ENCODE measurements around the gene WWC1. TPM values are rescaled to one million over a fixed set of nuclear protein-coding genes. Genes with fewer than 3 reads are reported as not detected.

Gene WWC1
- total and polyA plus RNA-seq, 10 of the 15 experiments (the other 5 are each of a cell fraction or from before 2014, with no cell fraction given): 0.50 to 7.8 (median 2.5) TPM

GRCh38 chr5:168427224-168427623, 135.8 kb downstream of the WWC1 start:
- BruUV-seq (replicated peaks): no TSS peak
- no peak overlapping the region for H3K4me2 ChIP-seq (ENCODE audit: control insufficient read depth, insufficient read depth)
- in situ Hi-C loops (cut with MboI): no loop called here
- H3K79me2 ChIP-seq (ENCODE audit: control insufficient read depth, insufficient read depth, low read length): no peaks in the 10 kb centered on the region
- DNase-seq (ENCODE audit: low read depth, low spot score): no peak
- ChIA-PET POLR2A (no interaction called here), RAD21 (ENCODE audit: unreplicated experiment) (no interaction called here), SMC1A (ENCODE audit: uncharacterized antibody, unreplicated experiment) (no interaction called here), CTCF (no interaction called here)
- ATAC-seq: no peak
- no peak overlapping the region for H3K9ac ChIP-seq (ENCODE audit: control insufficient read depth, insufficient read depth, low read length)
- no peak overlapping the region for H3K27ac ChIP-seq (ENCODE audit: control insufficient read depth, insufficient read depth)
- no peaks in the 10 kb centered on the region for H3K9me3 ChIP-seq (replicated peaks; ENCODE audit: control insufficient read depth, insufficient read depth, low read length)
- H2AFZ ChIP-seq (ENCODE audit: control insufficient read depth, low read depth, low read length): no peak overlapping the region
- H4K20me1 ChIP-seq (ENCODE audit: control insufficient read depth, insufficient read depth): no peaks in the 10 kb centered on the region
- TF ChIP-seq HCFC1 (IDR thresholded peaks at IDR 0.05; ENCODE audit: low read length): no peak
- no peak for TF ChIP-seq MYB (IDR thresholded peaks at IDR 0.05; ENCODE audit: borderline replicate concordance, low read depth, low read length)
- TF ChIP-seq POLR2A (IDR thresholded peaks at IDR 0.05; ENCODE audit: low read depth, low read length): no peak
- no peak for TF ChIP-seq EED (IDR thresholded peaks at IDR 0.05; ENCODE audit: low read depth)
- TF ChIP-seq TBL1XR1 (IDR thresholded peaks at IDR 0.05; ENCODE audit: low read depth, low read length): no peak
- no peak for TF ChIP-seq YBX1 (IDR thresholded peaks at IDR 0.05)
- TF ChIP-seq ZBED1 (IDR thresholded peaks at IDR 0.05; ENCODE audit: borderline replicate concordance): no peak
- TF ChIP-seq NFIC (IDR thresholded peaks at IDR 0.05; ENCODE audit: low read depth, low read length): no peak
- no peak for TF ChIP-seq YY1 (IDR thresholded peaks at IDR 0.05; ENCODE audit: low read depth, low read length)
- no peak for TF ChIP-seq ZZZ3 (IDR thresholded peaks at IDR 0.05; ENCODE audit: control insufficient read depth, insufficient read length, low read depth)
- TF ChIP-seq HDAC6 (IDR thresholded peaks at IDR 0.05; ENCODE audit: unreplicated experiment): no peak
- TF ChIP-seq ZBTB40 (IDR thresholded peaks at IDR 0.05; ENCODE audit: borderline replicate concordance): no peak
- H3K4me3 ChIP-seq: no peak overlapping the region
- no peaks in the 10 kb centered on the region for H3K27me3 ChIP-seq (replicated peaks in 1 of 2; ENCODE audit: control insufficient read depth in 2 of 2, insufficient read depth in 2 of 2, low read length in 1 of 2)
- intact Hi-C loops (cut with micrococcal nuclease; ENCODE audit: unreplicated experiment): no loop called here
- H3K36me3 ChIP-seq (ENCODE audit: control insufficient read depth in 2 of 2, insufficient read depth in 2 of 2, low read length in 1 of 2): no peaks in the 10 kb centered on the region
- 24% methylated on average over 4 of the region's 4 CpGs for WGBS (ENCODE audit: insufficient coverage, insufficient replicate concordance, low lambda C conversion rate, missing lambda C conversion rate)
- no peaks in the 10 kb centered on the region for H3K4me1 ChIP-seq (ENCODE audit: control insufficient read depth, insufficient read depth, low read length)
- FAIRE-seq: no peak
